Pancreas (tissue), 10 donors: ENCODE results near the gene STK25. TPM values are rescaled to one million over a fixed set of nuclear protein-coding genes. Genes with fewer than 3 reads are reported as not detected.

Experiments
- ATAC-seq, 4 donors: fragments of 200-7000 bp; cut with Tn5 transposase; one replicate each; pipeline versions ENCODE4 v1.8.0 to v1.9.1; 2020; ENCODE audit warnings: mild to moderate bottlenecking in 4 of 4, moderate library complexity in 4 of 4
- DNase-seq, 6 donors: peaks; one replicate each; pipeline ENCODE4 v3.0.0-alpha.2; 2020
- FAIRE-seq: peaks from 2 replicates; lab custom pipeline; 2012; peaks lifted over from hg19 to GRCh38; lab: Jason Lieb, UNC
- H3K27ac ChIP-seq, 4 donors: fragments of 200-600 bp; sonication (generic); 1 replicate in 3 of 4; 2 replicates in 1 of 4; pipeline versions ENCODE4 v1.5.0 to v1.8.0; 2020
- H3K27me3 ChIP-seq, 4 donors: fragments of 200-600 bp; one replicate each; pipeline ENCODE4 v1.8.0; 2021
- H3K36me3 ChIP-seq, 3 donors: fragments of 200-600 bp; sonication (generic) in 1 of 3; one replicate each; pipeline versions ENCODE4 v1.5.0 to v1.8.0; 2020 to 2021
- H3K4me1 ChIP-seq, 3 donors: fragments of 200-600 bp; one replicate each; pipeline ENCODE4 v1.8.0; 2021
- H3K4me3 ChIP-seq, 4 donors: fragments of 200-600 bp; sonication (generic) in 2 of 4; one replicate each; pipeline versions ENCODE4 v1.5.0 to v1.8.0; 2020 to 2021
- H3K9me3 ChIP-seq, 4 donors: fragments of 200-600 bp; one replicate each; pipeline ENCODE4 v1.8.0; 2021
- CTCF ChIP-seq, 4 donors: fragments of 200-600 bp; sonication (generic) in 3 of 4; IDR thresholded peaks; one replicate each; pipeline versions ENCODE4 v1.5.0 to v1.8.0; 2021; ENCODE audit warnings: antibody characterized with exemption in 4 of 4
- WGBS, 2 donors: extraction: QIAGEN DNeasy Blood & Tissue Kit; methylation state at CpG; one replicate each; pipeline ENCODE4 v1.1.7; 2013; 5-methylcytosine and 5-hydroxymethylcytosine counted together
- intact Hi-C, 3 donors: fragments of 100-400 bp; cut with DNase I; formaldehyde crosslinking; loops; one replicate each; pipeline versions ENCODE4 v1.11.1 to v1.14.2; 2022
- polyA plus RNA-seq, 2 donors: library from polyadenylated mRNA; stranded (reverse); fragments of 200-250 nt; gene quantifications; one replicate each; pipeline ENCODE4 v1.2.3, GENCODE V29; 2013
- total RNA-seq, 6 donors: library from RNA; stranded (reverse); fragmentation: NEBNext Ultra II Directional in 4 of 6; extraction: Animal tissue kit (Norgen Biotek cat#: 25700) in 4 of 6; gene quantifications; one replicate each; pipeline versions ENCODE4 v1.2.1 to v1.2.4, GENCODE V29; 2021 to 2023
- donor health status: healthy with polysubstance abuse.
- donor health status: DM: no; HTN: no; CAD: no; lungs with moderate emphysema.
- donor health status: DM: no; HTN: no; CAD: no.
- donor health status: control.
- donor health status: control.
- donor health status: Bipolar disorder and iron deficiency.
- donor health status: DM: yes; HTN: yes; CAD: no.
- donor health status: DM: no; HTN: no; CAD: no.
- donor health status: DM: no; HTN: no; CAD: no.
- donor health status: DM: yes; HTN: yes; CAD: no.

Gene STK25
- total and polyA plus RNA-seq, 8 donors = 60.6 to 282 (median 79.1) TPM

GRCh38 chr2:241501551-241501950 is 6.8 kb downstream of the STK25 start:
- intact Hi-C loops = no loop called here
- peak in 1 of 6 donors; percentile 63 for DNase-seq
- Histone ChIP-seq H3K27ac (no peak overlapping the region), H3K4me3 (no peak overlapping the region), H3K9me3 (no peaks in the 10 kb centered on the region), H3K36me3 (peaks cover 0 to 13% (median 0%) of the 10 kb centered on the region in 3 donors), H3K4me1 (peaks cover 0 to 5% (median 0%) of the 10 kb centered on the region in 3 donors), H3K27me3 (no peaks in the 10 kb centered on the region)
- no peak for TF ChIP-seq CTCF (IDR thresholded peaks at IDR 0.05)
- WGBS, 2 donors = 93 to 95% methylated on average over 17 of the region's 17 CpGs
- no peak for FAIRE-seq
- ATAC-seq = no peak

GRCh38 chr2:241501099-241501541 is 7.3 kb downstream of the STK25 start:
- H3K4me1 ChIP-seq = peaks cover 0 to under 1% (median 0%) of the 10 kb centered on the region in 3 donors
- H3K36me3 ChIP-seq = peaks cover 0 to 16% (median 0%) of the 10 kb centered on the region in 3 donors
- H3K4me3 ChIP-seq = no peak overlapping the region
- no peaks in the 10 kb centered on the region for H3K27me3 ChIP-seq
- 90 to 92% methylated on average over 12 of the region's 12 CpGs for WGBS, 2 donors
- intact Hi-C loops = no loop called here
- DNase-seq = no peak
- H3K27ac ChIP-seq = no peak overlapping the region
- ATAC-seq = no peak
- TF ChIP-seq CTCF (IDR thresholded peaks at IDR 0.05) = no peak
- H3K9me3 ChIP-seq = no peaks in the 10 kb centered on the region
- no peak for FAIRE-seq

GRCh38 chr2:241500431-241500975 is 7.9 kb downstream of the STK25 start:
- Histone ChIP-seq H3K27ac (no peak overlapping the region), H3K9me3 (no peaks in the 10 kb centered on the region), H3K4me3 (no peak overlapping the region), H3K36me3 (peaks cover 0 to 23% (median 0%) of the 10 kb centered on the region in 3 donors), H3K4me1 (no peaks in the 10 kb centered on the region), H3K27me3 (no peaks in the 10 kb centered on the region)
- FAIRE-seq (no peak), ATAC-seq (no peak), DNase-seq (peak in 1 of 6 donors; percentile 64)
- 88 to 93% methylated on average over 12 of the region's 12 CpGs for WGBS, 2 donors
- intact Hi-C loops = no loop called here
- no peak for TF ChIP-seq CTCF (IDR thresholded peaks at IDR 0.05)

GRCh38 chr2:241500016-241500415 is 8.4 kb downstream of the STK25 start:
- ATAC-seq (no peak), FAIRE-seq (no peak), DNase-seq (no peak)
- 93 to 96% methylated on average over 10 of the region's 10 CpGs for WGBS, 2 donors
- Histone ChIP-seq H3K9me3 (no peaks in the 10 kb centered on the region), H3K4me1 (no peaks in the 10 kb centered on the region), H3K4me3 (no peak overlapping the region), H3K27ac (no peak overlapping the region), H3K27me3 (no peaks in the 10 kb centered on the region), H3K36me3 (peaks cover 0 to 27% (median 0%) of the 10 kb centered on the region in 3 donors)
- no peak for TF ChIP-seq CTCF (IDR thresholded peaks at IDR 0.05)
- intact Hi-C loops = no loop called here
